HG03520 (cell line): ENCODE results near the gene IER5.
"Not testable (repeated sequence)": the region's sequence is repeated elsewhere in the genome, so short reads cannot be mapped to it uniquely, and the experiment has no call there.

Experiments used
- ATAC-seq: cut with Tn5 transposase; IDR thresholded peaks from one replicate; pipeline ENCODE4 v1.9.1; 2021; ENCODE audit warnings: mild to moderate bottlenecking, moderate library complexity; ENCODE audit not compliant: unreplicated experiment

The IER5 gene

DNA sequence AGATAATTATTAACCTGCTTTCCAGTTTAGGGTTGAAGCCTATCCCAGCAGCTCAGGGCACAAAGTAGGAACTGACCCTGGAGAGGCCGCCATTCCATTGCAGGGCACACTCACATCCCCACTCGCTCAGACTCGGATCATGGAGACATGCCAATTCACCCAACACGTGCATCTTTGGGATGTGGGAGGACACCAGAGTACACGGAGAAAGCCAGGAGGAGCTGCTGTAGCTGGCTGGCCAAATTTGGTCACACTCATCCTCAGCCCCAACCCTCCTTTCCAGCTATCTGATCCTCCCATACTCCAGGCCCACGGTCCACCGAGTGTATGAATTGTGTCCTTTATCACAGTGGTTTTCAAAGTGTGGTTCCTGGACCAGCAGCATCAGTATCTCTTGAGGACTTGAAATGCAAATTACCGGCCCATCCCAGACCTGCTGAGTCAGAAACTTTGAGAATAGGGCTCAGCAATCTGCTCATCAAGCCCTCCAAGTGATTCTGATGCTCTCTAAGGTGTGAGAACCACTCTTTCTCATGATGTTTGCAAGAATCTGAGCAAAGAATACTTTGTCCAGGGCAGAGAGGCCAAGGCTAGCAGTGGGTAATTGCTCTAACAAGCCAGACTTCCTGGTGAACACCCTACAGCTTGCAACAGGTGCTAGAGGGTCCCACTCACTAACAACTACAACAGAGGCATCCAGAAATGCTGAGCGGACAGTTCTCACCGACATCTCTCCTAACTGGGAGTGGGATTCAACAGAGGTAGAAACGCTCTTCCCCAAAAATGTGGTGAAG is 26.3 kb downstream of the IER5 start:
- ATAC-seq = no peak

DNA sequence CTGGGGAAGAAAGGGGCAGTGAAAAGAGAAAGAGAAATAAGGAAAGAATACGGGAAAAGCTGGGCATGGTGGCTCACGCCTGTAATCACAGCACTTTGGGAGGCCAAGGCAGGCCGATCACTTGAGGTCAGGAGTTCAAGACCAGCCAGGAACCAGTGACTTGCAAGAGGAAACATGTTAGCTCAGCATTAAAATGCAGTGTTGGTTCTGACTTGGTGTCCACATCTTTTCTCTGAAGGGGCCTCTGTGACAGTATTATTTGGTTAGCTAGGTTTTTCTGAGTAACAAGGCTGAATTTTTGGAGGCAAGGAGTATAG is 26.8 kb downstream of the IER5 start:
- ATAC-seq = no peak

DNA sequence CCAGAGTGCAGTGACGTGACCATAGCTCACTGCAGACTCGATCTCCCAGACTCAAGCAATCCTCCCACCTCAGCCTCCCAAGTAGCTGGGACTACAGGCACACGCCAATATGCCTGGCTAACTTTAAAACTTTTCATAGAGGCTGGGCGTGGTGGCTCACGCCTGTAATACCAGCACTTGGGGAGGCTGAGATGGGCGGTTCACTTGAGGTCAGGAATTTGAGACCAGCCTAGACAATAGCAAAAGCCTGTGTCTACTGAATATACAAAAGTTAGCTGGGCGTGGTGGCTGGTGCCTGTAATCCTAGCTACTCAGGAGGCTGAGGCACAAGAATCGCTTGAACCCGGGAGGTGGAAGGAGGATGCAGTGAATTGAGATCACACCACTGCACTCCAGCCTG is 27.5 kb downstream of the IER5 start:
- not testable (repeated sequence) for ATAC-seq

DNA sequence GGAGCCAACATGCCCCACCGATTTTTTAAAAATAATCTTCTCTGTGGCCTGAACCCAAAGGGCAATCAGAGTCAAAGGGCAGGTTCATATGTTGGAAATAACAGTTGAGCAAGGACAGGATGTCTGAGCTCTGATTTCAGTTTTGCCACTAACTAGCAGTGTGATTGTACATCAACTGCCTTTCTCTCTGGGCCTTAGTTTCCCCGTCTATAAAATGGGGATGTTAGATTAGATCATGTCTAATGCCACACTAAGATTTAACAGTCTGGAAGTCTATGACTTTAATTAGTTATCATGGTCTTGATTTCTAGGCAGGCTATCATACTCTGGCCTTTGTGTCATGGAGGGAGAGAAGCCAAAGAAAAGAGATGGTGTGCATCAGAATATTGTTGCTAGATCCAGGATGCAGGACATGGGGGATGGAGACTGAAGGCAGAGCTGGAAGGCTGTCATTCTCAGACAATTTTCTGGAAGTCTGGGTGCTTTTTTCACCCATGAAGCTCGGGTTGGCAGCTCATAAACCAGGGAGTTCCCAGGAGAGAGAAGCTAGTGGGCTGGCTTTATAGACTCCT is 28.4 kb downstream of the IER5 start:
- ATAC-seq = no peak

DNA sequence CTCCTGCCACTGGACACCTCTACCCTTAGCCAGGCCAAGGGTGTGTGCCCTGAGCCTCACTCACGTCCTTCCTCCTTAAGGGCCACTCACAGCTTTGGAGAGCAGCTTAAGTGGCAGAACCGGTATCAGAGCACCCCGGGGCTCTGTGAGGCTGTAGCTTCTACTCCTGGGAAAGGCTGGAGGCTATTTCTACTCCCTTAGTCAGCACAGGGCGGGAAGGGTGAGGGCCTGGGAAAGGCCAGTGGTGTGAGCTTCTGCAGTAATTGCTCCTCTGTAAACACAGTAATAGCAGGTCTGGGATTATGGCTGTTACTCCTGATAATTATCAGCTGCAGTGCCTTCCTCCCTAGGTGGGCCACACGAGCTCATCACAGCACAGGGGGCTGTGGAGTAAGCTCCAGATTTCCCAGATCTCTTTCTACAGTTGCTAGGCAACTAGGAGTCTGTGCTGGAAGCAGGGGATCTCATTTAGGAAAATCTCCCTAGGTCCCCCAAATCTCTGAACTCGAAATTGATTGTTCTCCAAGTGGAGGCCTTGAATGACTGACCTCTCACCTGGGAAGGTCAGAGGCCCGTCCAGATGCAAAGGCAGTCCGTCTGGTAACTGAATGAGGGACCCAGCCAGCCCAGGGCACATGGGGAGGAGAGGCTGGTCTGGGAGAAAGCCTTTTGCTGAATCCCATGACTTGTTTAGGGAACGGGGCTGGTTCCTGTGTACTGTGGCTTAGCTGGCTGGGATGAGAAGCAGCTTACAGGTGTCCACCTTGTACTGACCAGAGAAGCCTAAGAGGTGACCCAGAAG is 29.3 kb downstream of the IER5 start:
- no peak for ATAC-seq

DNA sequence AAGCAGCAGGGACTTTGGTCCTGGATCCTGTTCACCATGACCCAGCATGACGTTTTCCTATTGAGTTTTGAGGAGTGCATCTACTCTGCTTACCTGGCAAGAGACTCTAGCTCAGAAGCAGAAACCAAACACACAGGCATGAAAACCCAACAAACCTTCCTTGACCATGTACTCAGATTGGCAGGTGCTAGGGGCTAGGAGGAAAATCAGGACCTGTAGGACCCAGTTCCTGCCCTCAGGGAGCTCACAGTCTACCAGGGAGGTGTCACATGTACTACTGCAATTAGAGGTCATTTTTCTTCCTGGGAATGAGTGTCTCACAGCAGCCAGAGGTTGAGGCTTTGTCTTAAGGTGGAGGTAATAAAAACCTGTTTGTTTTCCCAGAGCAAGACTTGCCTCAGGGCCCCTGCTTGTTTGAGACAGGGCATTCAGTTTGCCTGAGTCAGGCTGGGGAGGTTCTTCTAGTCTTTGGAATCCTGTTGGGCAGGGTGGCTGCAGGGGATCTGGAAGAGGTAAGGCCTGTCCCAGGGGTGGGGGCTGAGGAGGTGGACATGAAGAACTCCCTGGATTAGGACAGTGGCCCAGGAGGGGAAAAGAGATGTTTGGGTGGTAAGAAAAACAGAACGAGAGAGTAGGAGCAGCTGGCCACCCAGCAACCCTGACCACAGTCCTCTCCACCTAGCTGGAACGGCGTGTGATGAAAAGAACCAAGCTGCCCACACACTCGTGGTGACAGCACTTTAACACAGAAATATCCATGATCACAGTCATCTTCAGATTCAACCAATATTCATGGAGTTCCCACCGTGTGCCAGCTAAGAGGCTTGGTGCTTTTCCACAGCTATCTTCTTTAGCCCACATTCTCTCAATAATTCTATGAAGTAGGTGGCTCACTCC is 30.8 kb downstream of the IER5 start:
- ATAC-seq = no peak

DNA sequence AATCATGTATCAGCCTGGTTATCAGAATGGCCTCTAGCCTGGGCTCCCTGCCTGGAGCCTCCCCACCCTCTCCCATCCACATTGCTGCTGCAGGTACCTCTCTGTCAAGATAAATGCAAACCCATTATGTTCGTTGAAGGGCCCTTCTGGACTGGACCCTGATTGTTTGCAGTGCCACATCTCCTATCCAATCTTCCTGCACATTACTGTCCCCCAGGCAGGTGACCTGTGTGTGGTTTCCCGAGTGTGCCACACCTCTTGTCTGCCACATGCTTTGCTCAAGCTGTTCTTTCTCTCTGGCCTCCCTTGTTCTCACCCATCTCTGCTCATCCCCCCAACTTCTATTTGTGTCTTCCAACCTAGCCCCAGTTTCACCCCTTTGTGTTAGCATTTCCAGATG is 32.4 kb downstream of the IER5 start:
- ATAC-seq = no peak

DNA sequence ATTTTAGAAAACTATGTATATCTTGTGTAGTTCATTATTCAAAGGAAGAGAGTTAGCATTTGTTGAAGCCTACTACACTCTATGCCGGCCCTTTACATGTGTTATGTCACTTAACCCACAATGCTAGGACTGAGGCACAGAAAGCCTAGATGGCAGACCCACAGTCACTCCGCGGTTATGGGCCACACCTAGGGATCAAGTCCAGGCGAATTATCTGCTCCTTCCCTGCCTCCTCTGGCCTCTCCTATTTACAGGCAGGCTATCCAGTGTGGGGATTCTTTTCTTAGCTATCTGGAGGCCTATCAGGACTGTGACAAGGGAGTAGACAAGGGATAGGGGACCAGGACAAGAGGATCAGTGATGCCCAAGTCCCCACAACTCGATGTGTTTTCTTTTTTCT is 33.0 kb downstream of the IER5 start:
- ATAC-seq = no peak

DNA sequence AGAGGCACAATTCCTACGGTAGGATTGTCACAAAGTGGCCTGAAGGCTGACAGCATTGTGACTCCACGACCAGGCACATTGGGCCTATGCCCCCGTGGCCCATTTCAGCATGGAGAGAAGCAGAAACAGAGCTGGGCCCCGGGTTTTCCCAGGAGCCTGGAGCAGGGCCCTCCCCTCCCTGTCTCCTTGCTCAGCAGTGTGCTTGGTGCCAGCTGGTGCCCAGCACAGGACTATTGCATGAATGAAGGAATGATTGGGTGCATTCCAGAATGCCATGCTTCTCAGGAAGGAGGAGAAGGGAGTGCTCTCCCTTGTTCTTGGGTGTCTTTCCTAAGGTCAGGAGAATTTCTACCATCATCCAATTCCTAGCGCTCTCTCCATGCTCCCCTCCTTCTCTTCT is 33.7 kb downstream of the IER5 start:
- ATAC-seq = no peak

DNA sequence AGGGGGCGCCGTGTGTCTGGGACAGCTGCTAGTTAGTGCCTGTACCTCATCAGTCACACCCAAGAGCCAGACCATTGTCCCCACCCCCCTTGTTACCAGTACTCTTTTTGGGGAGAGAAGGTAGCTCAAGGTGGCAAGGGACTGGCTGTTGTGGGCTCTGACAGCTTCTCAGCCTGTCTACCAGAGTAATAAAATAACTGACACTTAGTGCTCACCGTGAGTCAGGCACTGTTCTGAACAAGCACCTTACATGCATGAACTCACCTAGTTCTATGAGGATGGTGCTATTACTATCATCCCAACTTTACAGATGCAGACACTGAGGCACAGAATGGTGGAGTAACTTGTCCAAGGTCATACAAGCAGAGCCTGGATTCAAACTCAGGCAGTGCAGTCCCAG is 34.7 kb downstream of the IER5 start:
- ATAC-seq = no peak

DNA sequence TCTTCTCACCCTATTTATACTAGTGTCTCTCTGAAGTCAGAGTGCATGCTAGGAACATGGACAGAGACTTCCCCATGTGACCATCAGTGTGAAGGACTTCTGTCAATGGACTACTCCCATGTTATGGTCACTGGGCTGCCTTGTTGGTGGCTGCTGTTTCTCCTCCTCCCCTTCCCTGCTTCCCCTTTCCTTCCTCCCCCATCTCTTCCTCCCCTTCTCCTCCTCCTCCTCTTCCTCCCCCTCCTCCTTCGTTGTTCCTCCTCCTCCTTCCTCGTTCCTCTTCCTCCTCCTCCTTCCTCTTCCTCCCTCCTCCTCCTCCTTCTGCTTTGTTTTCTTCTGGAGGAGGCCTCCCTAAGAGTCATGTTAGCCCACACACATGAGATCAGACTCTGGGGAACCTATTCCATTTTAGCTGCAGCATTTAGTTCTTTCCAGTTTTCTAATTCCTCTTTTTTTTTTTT is 35.8 kb downstream of the IER5 start:
- no peak for ATAC-seq

DNA sequence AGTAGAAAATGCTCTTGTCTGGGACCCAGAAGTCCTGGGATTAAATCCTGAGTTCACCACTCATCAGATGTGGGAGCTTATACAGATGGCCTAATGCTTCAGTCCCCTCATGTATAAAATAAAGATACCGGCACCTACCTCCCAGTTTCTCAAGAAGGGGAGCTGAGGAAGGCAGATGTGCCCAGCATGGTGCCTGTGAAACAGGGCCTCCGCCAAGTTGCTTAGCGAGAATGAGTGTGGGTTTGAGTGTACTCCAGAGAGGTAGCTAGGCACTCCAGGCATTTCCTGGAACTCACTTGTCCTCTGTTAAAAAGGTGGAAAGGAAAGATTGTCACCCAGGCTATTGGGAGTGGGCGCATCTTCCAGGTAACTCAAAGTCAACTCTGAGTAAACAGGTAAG is 37.8 kb downstream of the IER5 start:
- no peak for ATAC-seq

DNA sequence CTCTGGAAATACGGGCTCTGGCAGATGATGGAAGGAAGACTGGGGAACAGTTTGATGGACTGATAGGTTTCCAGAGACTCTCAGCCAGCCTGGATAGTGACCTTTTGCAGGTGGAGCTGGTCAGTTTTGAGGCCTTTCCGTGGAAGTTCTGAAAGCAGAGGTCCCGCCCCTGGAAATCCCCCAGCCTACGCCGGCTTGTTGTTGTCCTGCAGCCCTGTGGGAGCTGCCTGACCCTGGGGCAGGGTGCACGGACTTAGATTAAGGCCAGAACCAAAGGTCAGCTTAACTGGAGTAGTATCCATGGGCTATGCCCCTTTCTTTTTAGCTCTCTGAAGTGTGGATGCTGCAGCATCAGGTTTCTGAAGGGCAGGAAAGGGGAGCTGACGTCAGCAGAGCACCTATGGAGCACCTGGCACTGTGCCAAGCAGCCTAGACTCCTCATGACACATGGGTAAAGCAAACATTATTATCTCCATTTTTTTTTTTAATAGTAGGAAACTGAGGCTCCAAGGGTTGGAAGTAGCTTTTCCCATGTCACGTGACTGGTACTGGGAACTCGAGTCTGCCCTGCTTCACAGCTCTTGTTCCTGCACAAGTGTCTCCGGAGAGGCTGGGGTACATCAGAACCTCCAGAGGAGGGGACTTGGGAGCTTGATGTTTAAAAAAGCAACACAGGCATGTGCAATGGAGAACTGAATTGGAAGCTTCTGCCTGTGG is 38.5 kb downstream of the IER5 start:
- no peak for ATAC-seq

DNA sequence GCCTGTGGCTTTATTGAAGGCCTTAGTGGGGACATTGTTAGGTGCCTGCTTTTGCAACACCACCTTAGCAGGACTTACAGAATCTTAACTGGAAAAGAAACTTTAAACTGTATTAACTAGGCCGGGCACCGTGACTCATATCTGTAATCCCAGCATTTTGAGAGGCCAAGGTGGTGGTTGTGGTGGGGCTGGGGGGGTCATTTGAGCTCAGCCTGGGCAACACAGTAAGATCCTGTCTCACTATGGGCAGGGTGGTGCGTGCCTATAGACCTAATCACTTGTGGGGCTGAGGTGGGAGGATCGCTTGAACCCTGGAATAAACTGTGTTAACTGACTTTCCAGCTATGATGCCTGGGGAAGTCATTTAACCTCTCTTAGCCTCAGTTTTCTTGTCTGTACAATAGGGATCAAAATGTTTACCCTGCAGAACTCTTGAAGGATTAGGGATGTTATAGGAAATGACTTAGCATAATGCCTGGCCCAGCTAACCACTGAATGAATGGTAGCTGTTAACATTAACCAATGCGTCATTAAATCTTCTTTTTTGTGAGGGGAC is 39.5 kb downstream of the IER5 start:
- ATAC-seq = no peak

DNA sequence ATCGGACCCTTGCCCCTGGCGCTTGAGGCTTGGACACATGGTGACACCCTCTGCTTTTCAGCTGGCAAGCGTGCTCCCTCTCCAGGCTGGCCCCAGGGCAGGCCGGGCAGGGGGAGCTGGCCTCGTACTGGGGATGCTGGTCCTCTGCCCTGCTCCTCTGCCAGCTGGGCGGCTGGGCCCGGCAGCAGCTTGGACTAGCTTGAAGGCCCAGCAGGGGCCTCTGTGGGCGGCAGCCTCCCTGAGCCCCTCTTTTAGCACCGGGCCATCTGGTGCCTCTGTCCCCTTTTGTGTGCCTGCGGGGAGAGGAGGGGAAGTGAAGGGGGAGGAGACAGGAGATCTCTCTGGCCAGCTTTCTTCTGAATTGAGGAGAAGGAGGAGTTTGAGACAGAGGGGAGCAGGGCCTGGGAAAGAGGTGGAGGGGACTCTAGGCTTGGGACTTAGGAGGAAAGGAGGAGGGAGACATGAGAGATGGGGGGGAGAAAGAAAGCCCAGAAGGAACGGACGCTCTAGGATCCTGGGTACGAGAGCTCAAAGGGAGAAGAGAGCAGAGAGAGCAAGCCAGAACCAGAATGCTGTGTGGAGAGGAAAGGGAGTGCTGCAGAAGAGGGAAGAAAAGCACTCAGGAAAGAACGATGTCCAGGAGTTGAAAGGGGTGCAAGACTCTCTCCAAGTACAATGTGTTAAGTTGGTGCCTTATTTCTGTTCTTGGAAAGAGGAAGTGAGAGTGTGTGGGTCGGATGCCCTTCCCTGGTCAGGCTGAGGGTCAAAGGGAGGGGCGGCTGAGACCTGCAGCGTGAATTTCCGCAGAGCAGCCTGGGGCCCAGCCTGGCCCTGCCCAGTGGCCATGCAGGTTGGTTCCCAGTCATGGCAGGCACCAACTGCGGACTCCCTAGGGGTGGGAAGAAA is 40.3 kb downstream of the IER5 start:
- peak; percentile 55 for ATAC-seq

DNA sequence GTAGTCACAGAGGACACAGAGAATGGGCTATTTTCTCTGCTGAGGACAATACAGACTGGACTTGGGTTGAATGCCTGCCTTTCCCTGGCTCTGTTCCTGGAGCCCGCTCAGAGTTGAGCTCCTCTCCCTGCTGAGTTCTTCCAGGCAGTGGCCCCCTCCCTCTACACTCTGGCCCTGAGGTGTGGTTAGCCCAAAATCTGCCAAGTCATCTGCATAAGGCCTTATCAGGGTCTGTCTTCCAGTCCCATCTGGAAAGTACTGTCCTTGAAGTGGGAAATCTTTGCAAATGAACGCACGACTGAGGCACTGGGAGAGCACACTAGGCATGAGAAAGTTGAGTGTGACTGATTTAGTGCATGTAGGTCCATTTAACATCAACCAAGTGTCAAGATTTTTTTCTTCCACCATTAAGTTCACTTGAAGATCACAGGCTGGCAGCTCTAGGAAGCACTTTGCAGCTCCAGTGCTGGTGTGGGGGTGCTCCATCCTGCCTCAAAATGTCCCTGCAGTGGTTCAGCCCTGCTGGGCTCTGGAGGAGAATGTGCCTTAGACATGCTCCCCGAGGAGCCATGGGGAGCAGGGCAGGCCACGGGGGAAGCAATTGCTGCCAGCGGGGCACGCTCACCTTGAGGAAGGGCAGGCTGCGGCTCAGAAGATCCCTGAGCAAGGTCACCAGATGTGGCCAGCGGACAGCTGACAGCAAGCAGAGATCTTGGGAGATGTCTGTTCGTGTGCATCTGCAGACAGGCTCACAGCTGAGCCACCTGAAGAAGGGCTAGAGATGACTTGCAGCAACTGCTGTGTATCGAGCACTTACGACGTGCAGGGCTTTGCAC is 41.5 kb downstream of the IER5 start:
- ATAC-seq = no peak

DNA sequence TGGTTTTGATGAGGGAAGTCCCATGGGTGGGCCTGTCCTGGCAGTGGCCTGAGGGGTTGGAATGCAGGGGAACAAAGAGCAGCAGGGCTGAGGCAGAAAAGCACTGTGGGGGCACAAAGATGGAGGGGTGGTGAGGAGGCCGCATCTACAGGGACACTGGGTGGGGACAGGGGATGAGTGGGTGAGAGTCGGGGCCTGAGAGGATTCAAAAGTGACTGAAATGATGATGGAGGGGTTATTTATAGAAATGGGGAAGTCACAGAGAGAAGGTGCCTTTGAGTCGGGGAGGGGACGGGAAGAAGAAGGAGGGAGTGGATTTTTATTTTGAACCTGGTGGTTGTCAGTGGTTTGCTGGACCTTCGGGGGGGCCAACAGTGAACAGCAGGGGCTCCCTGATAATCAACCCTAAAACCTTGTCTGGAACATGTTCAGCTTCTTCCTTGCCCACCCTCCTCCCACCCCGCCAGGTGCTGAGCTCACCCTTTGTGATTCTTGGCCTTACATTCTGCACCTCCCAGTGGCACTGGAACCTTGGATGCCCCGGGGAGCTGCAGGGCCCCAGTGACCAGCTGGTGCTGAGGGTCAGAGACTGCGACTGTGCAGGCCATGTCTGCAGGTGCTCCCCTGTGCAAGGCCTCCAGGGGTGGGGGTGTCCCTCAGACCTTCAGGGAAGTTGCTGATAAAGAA is 42.9 kb downstream of the IER5 start:
- no peak for ATAC-seq
